ENCODE results near the gene EVC2. TPM values are rescaled to one million over a fixed set of nuclear protein-coding genes. Genes with fewer than 3 reads are reported as not detected.
"Not testable (repeated sequence)": the region's sequence is repeated elsewhere in the genome, so short reads cannot be mapped to it uniquely, and the experiment has no call there.

Gene EVC2
- total RNA-seq, 4 donors from 2014 or later: 8.0 to 15.1 (median 11.5) TPM

DNA sequence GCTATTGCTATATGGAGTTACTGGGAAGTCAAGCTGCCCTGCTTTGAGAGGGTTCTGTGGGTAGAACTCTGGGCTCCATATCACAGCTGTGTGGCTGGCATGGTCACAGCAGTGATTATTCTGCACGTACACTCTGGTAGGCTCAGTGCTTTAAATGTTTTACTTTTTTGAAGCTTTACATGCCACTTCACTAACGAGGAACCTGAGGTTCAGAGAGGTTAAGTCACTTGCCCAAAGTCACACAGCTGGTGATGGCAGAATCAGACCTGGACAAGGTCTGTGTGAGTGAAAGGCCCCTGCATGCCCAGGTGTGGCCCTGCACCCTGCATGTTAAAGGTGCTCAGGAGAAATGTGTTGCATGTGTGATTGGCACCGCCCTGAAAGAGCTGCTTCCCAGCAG is 27.1 kb upstream of the EVC2 start:
- intact Hi-C loops (cut with DNase I; ENCODE audit: low total_unique reads): no loop called here
- TF ChIP-seq, protein P1, sequence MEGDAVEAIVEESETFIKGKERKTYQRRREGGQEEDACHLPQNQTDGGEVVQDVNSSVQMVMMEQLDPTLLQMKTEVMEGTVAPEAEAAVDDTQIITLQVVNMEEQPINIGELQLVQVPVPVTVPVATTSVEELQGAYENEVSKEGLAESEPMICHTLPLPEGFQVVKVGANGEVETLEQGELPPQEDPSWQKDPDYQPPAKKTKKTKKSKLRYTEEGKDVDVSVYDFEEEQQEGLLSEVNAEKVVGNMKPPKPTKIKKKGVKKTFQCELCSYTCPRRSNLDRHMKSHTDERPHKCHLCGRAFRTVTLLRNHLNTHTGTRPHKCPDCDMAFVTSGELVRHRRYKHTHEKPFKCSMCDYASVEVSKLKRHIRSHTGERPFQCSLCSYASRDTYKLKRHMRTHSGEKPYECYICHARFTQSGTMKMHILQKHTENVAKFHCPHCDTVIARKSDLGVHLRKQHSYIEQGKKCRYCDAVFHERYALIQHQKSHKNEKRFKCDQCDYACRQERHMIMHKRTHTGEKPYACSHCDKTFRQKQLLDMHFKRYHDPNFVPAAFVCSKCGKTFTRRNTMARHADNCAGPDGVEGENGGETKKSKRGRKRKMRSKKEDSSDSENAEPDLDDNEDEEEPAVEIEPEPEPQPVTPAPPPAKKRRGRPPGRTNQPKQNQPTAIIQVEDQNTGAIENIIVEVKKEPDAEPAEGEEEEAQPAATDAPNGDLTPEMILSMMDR (IDR thresholded peaks at IDR 0.05): no peak
- TF ChIP-seq POLR2A (IDR thresholded peaks at IDR 0.05): no peak
- H3K4me3 ChIP-seq (ENCODE audit: low read depth, poor library complexity, severe bottlenecking): no peak overlapping the region
- DNase-seq (ENCODE audit: low spot score in 2 of 2): no peak
- WGBS, 2 donors: 88 to 92% methylated on average over 2 to 3 of the region's 3 CpGs

DNA sequence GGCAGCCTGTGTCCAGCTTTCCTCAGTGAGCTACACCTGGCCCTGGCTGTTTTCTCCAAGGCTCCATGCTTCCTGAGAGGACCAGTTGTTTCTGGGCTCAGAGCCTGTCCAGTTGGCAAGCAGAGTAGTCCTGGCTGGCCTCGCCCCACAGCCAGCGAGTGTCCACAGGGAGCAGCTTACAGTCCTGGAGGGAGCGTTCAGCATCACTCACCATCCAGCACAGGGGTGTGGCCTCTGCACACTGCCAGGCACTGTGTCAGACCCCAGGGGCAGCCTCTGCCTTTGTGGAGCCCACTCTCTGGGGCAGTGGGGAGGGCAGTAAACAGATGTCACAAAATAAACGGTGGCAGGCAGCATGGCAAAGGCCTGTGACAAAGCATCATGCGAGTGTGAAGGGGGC is 26.5 kb upstream of the EVC2 start:
- WGBS, 2 donors: 75 to 83% methylated on average over 5 of the region's 5 CpGs
- no peak for DNase-seq (ENCODE audit: low spot score in 2 of 2)
- intact Hi-C loops (cut with DNase I; ENCODE audit: low total_unique reads): no loop called here
- TF ChIP-seq, protein P1 (IDR thresholded peaks at IDR 0.05): no peak
- TF ChIP-seq POLR2A (IDR thresholded peaks at IDR 0.05): no peak
- no peak overlapping the region for H3K4me3 ChIP-seq (ENCODE audit: low read depth, poor library complexity, severe bottlenecking)

DNA sequence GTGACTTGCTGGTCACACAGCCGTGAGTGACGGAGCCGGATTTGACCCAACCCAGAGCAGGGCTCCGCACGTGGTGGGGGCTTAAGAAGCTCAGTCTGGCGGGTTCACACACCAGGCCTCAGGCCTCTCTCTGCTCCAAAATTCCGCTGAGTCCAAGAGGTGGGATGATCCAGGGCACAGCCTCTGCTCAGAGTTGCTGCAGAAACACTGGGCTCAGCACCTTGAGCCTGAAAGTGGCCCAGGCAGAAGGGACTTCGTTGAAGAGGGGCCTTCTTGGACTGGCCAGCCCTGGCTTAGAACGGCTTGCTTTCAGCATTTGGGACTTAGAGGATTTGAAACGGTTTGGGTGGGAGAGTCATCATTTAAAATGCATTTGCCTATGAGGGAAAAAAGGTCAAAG is 23.8 kb upstream of the EVC2 start:
- no peak for TF ChIP-seq POLR2A (IDR thresholded peaks at IDR 0.05)
- TF ChIP-seq, protein P1 (IDR thresholded peaks at IDR 0.05): no peak
- no peak overlapping the region for H3K4me3 ChIP-seq (ENCODE audit: low read depth, poor library complexity, severe bottlenecking)
- 92 to 93% methylated on average over 10 of the region's 10 CpGs for WGBS, 2 donors
- intact Hi-C loops (cut with DNase I; ENCODE audit: low total_unique reads): no loop called here
- DNase-seq (ENCODE audit: low spot score in 2 of 2): no peak

DNA sequence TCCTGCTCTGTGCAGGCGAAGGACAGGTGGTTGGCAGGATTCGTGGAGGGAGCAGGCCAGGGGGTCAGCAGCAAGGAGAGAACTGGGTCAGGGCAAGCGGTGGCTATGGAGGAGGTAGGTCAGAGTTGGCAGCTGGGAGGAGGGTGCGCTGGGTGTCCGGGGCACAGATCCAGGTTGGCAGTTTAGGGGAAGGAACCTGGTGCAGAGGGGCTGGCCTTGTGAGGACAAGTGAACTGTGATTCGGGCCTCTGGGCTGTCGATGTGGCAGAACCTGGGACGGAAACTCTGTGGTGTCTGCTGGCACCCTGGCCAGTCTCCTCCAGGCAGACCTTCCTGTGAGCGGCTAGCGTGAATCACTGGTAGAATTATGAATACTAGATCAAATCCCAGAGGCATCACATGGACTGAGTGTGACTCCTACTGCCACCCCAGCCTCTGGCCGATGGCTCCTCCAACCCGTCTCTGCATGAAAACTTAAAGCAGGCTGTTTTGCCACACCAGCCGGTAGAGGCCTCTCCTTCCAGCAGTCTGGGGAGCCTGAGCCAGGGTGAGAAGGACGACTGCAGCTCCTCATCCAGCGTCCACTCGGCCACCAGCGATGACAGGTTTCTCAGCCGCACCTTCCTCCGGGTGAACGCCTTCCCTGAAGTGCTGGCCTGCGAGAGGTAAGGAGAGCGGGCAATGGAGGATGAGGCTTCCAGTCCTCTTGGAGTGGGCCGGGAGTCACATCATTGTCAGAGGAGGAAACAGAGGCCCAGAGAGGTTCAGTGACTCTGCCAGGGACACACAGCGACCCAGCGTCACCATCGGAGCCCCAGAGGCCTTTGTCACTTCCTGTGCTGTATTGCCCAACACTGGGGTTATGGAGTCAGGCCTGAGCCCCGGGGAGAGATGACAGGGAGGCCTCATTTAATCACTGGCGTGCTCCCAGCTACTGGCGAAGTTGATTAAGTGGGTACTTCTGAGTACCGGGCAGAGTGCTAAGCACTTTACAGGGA is 22.9 kb upstream of the EVC2 start:
- intact Hi-C loops (cut with DNase I; ENCODE audit: low total_unique reads): no loop called here
- 89 to 91% methylated on average over 30 of the region's 30 CpGs for WGBS, 2 donors
- DNase-seq (ENCODE audit: low spot score in 2 of 2): no peak
- H3K4me3 ChIP-seq (ENCODE audit: low read depth, poor library complexity, severe bottlenecking): no peak overlapping the region
- TF ChIP-seq POLR2A (IDR thresholded peaks at IDR 0.05): no peak
- TF ChIP-seq, protein P1 (IDR thresholded peaks at IDR 0.05): no peak

DNA sequence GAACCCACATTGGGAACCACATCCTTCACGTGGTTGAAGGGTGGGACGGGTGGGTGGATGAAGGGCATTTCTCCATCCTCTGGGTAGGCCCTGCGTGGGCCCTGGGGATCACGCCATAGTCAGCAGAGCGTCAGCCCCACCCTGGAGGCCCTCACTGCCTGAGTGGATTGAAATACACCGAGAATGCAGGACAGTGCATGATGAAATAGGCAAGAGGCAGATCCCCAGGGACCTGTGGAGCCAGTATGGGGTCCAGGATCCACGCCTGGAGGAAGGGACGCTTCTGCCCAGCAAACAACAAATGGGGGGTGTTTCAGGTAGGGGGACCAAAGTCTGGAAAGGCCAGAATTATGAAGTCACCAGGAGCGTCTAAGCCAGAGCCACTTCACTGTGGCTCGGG is 22.1 kb upstream of the EVC2 start:
- no peak for DNase-seq (ENCODE audit: low spot score in 2 of 2)
- TF ChIP-seq, protein P1 (IDR thresholded peaks at IDR 0.05): no peak
- no peak for TF ChIP-seq POLR2A (IDR thresholded peaks at IDR 0.05)
- WGBS, 2 donors: 83 to 92% methylated on average over 10 of the region's 10 CpGs
- intact Hi-C loops (cut with DNase I; ENCODE audit: low total_unique reads): no loop called here
- no peak overlapping the region for H3K4me3 ChIP-seq (ENCODE audit: low read depth, poor library complexity, severe bottlenecking)

DNA sequence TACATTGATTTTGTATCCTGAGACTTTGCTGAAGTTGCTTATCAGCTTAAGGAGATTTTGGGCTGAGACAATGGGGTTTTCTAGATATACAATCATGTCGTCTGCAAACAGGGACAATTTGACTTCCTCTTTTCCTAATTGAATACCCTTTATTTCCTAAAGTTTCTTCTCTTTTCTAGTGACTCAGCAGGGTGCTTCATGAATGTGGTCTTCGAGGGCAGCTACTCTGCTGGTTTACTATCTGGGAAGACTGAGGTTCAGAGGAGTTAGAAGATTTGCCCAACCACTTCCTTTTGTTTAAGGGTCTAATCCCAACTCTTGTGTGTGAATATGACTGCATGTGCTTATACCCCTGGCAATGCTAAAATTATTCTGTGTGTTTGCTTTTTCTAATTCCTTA is 20.1 kb upstream of the EVC2 start:
- DNase-seq (ENCODE audit: low spot score in 2 of 2); H3K4me3 ChIP-seq (ENCODE audit: low read depth, poor library complexity, severe bottlenecking); intact Hi-C loops (cut with DNase I; ENCODE audit: low total_unique reads): not testable (repeated sequence)
- WGBS, 2 donors: 74 to 75% methylated on average over 2 of the region's 2 CpGs

All from lower leg skin (tissue), 4 donors.